ENCODE results near the gene NDUFB10.

DNA sequence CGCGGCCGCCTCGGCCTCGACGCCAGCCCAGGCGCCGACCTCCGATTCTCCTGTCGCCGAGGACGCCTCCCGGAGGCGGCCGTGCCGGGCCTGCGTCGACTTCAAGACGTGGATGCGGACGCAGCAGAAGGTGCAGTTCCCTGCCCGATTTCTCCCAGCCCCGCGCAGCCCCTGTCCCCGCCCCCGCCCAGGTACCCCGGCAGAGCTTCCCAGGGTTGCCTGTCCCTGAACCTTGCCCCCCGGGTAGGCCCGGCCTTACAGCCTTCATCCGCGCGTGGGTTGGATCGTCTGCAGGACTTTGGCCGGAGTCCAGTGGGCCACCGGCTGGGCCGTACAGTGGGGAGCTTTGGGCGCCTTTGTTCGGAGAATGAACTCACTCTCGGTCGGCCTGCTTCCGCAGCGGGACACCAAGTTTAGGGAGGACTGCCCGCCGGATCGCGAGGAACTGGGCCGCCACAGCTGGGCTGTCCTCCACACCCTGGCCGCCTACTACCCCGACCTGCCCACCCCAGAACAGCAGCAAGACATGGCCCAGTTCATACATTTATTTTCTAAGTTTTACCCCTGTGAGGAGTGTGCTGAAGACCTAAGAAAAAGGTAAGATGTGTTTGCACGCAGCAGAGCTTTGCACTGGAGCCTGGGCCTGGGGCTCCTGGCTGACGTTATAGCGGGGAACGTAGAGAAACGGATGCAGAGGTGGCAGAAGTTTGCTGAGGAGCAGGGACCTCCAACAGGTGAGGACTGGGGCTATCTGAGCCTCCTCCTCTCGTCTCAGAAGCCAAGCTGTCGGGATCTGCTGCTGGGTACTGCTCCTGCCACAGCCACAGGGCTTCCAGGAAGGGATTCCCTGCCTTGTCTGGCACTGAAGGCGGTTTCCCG is 25.2 kb downstream of the NDUFB10 start:
- TF ChIP-seq, protein P1, sequence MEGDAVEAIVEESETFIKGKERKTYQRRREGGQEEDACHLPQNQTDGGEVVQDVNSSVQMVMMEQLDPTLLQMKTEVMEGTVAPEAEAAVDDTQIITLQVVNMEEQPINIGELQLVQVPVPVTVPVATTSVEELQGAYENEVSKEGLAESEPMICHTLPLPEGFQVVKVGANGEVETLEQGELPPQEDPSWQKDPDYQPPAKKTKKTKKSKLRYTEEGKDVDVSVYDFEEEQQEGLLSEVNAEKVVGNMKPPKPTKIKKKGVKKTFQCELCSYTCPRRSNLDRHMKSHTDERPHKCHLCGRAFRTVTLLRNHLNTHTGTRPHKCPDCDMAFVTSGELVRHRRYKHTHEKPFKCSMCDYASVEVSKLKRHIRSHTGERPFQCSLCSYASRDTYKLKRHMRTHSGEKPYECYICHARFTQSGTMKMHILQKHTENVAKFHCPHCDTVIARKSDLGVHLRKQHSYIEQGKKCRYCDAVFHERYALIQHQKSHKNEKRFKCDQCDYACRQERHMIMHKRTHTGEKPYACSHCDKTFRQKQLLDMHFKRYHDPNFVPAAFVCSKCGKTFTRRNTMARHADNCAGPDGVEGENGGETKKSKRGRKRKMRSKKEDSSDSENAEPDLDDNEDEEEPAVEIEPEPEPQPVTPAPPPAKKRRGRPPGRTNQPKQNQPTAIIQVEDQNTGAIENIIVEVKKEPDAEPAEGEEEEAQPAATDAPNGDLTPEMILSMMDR (IDR thresholded peaks at IDR 0.05) = no peak
- TF ChIP-seq ZFX (IDR thresholded peaks at IDR 0.05; ENCODE audit: borderline replicate concordance) = no peak

All from 22Rv1 (cell line).